ENCODE measurements around the gene ASTN2.

The ASTN2 gene

GRCh38 chr9:116395699-116396037 is 1019.2 kb downstream of the ASTN2 start:
- H3K4me3 ChIP-seq (replicated peaks; ENCODE audit: low read depth, low read length): no peak overlapping the region

DNA sequence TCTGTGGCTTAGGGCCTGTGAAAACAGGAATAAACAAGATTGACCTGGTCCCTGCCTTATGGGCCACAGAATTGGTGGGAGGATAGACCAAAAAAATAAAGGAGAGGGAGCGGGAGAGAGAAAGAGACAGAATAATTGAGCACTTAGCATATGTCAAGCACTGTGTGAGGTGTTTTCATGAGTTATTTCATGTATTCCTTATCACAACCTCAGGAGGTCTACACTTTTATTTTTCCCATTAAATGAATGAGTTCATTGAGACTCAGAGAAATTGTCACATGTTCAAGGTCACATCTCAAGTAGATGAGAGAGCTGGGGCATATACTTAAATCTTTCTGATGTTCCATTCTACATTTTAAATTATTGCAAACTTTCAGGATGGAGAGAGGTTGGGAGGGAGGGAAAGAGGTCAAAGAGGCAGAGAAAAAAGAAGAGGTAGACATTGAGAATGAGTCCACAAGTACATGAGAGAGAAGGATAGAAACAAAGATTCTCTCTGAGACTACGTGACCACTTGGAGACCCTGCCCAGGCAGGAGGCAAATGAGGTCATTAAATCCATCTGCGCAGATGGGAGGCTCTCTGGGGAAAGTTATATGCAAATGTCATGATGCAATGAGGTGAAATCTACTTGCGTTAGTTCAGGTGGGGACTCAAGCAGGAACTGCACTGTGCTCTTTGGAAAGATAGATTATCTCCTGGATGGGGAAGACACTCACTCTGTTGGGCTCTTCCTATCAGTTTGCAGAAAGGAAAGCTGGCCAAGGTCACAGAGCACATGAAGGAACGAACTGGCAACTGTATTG is 1019.8 kb downstream of the ASTN2 start:
- TF ChIP-seq, protein P1, sequence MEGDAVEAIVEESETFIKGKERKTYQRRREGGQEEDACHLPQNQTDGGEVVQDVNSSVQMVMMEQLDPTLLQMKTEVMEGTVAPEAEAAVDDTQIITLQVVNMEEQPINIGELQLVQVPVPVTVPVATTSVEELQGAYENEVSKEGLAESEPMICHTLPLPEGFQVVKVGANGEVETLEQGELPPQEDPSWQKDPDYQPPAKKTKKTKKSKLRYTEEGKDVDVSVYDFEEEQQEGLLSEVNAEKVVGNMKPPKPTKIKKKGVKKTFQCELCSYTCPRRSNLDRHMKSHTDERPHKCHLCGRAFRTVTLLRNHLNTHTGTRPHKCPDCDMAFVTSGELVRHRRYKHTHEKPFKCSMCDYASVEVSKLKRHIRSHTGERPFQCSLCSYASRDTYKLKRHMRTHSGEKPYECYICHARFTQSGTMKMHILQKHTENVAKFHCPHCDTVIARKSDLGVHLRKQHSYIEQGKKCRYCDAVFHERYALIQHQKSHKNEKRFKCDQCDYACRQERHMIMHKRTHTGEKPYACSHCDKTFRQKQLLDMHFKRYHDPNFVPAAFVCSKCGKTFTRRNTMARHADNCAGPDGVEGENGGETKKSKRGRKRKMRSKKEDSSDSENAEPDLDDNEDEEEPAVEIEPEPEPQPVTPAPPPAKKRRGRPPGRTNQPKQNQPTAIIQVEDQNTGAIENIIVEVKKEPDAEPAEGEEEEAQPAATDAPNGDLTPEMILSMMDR (IDR thresholded peaks at IDR 0.05; ENCODE audit: low read depth, low read length, missing control alignments): no peak
- H3K4me3 ChIP-seq (replicated peaks; ENCODE audit: low read depth, low read length): no peak overlapping the region
- DNase-seq (ENCODE audit: extremely low read depth, low read depth): no peak

More at GRCh38 chr9:116395699-116396037, 1019.2 kb downstream of the ASTN2 start:
- DNase-seq (ENCODE audit: extremely low read depth, low read depth): no peak
- TF ChIP-seq, protein P1 (IDR thresholded peaks at IDR 0.05; ENCODE audit: low read depth, low read length, missing control alignments): no peak

GRCh38 chr9:116394070-116394469 is 1020.8 kb downstream of the ASTN2 start:
- DNase-seq (ENCODE audit: extremely low read depth, low read depth): no peak
- no peak overlapping the region for H3K4me3 ChIP-seq (replicated peaks; ENCODE audit: low read depth, low read length)
- TF ChIP-seq, protein P1 (IDR thresholded peaks at IDR 0.05; ENCODE audit: low read depth, low read length, missing control alignments): no peak

DNA sequence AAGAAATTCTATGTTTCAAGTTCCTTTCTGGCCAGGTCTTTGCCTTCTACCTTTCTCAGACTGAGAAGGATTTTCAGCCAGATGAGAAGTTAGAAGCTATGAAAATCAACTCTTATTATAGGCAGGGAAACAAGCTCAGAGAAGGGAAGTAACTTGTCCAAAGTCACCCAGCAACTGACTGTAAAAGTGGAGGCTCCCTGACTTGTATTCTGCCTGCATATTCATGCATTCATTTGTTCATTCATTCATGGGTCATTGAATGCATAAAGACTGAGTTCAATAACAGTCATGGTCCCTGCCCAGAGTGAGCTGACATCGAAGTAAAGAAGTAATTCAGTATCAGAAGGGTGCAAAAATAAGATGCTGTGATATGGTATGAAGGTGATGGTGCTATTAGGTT is 1021.7 kb downstream of the ASTN2 start:
- no peak for DNase-seq (ENCODE audit: extremely low read depth, low read depth)
- H3K4me3 ChIP-seq (replicated peaks; ENCODE audit: low read depth, low read length): no peak overlapping the region

DNA sequence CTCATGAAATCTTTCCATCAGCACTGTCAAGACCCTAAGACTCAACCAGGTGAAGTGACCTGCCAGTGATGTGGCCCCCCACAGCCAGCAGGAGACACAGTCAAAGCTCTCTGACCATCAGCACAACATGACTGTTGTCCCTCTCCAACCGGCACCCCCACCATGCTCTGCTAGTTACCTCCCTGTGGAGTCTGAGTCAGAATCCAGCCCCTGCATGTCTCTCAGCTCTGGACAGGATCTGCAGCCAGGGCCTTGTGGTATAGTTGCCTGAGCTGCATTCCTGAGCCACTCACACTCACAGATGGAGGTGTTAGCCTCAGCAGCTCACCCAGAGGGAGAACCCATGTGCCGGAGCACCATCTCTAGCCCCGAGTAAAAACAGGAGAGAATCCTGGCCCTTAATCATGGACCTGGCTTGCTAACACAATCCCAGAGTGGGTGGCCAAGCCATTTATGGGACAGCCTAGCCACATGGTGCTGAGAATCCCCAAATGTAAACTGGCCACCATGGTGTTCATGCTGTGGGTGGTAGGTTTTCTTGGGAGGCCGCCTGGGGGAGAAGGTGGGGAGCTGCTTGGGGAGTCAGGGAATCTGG is 1023.5 kb downstream of the ASTN2 start:
- DNase-seq (ENCODE audit: extremely low read depth, low read depth): no peak
- TF ChIP-seq, protein P1 (IDR thresholded peaks at IDR 0.05; ENCODE audit: low read depth, low read length, missing control alignments): no peak
- no peak overlapping the region for H3K4me3 ChIP-seq (replicated peaks; ENCODE audit: low read depth, low read length)

More for the DNA sequence above, 1021.7 kb downstream of the ASTN2 start:
- TF ChIP-seq, protein P1 (IDR thresholded peaks at IDR 0.05; ENCODE audit: low read depth, low read length, missing control alignments): no peak

DNA sequence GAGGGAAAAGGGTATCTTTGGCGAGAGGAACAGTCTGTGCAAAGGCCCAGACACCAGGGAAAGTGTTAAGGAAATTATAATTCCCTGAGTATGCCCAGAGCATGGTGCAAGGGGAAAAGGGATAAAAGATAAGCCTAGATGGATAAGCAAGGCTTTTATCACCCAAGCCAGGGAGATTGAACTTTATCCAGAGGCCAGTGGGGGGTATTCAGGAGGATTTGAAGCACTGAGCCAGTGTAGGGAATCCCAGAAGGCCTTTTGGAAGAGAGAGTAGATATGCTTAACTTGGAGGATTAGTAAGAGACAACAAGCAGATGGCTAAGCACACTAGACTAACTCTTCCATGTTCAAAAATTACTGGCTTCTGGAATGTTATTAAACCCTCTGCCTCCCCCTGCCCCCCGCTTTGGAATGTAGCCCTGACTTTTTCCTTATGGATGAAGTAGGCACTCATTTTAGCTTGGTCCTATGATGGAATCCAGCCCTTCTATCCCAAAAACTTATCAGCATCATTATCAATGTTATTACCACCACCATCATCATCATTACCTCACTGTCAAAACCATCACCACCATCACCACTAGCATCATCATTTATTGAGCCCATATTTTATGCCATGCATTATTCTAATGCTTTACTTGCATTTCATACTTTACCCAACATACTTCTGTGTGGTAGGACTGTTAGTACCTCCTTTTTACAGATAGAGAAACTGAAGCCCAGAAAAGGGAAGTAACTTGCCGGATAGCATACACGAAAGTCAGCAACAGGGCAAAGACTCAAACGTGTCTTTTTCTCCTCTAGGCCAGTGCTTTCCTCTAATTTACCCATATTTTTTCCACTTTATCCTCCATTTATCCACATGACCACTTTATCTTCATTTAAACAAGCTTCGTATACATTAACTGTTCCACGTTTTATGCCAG is 1024.3 kb downstream of the ASTN2 start:
- no peak overlapping the region for H3K4me3 ChIP-seq (replicated peaks; ENCODE audit: low read depth, low read length)
- DNase-seq (ENCODE audit: extremely low read depth, low read depth): no peak
- TF ChIP-seq, protein P1 (IDR thresholded peaks at IDR 0.05; ENCODE audit: low read depth, low read length, missing control alignments): no peak

Data from HFF-Myc (cell line).